GM23248 (cell line): ENCODE data around the gene PDSS1. TPM values are rescaled to one million over a fixed set of nuclear protein-coding genes. Genes with fewer than 3 reads are reported as not detected.

Experiments
- DNase-seq: peaks from one replicate; pipeline ENCODE4 v3.0.0-alpha.2; 2015
- H2AFZ ChIP-seq: fragments of 200-600 bp; sonication (generic); 2 replicates; pipeline ENCODE4 v1.6.1; 2016; ENCODE audit warnings: antibody characterized with exemption
- H3F3A ChIP-seq: fragments of 200-600 bp; sonication (generic); 2 replicates; pipeline ENCODE4 v1.6.1; 2016; ENCODE audit warnings: mild to moderate bottlenecking, antibody characterized with exemption, mixed run types; ENCODE audit not compliant: insufficient read depth
- H3K27ac ChIP-seq: fragments of 200-600 bp; sonication (generic); 2 replicates; pipeline ENCODE4 v1.5.1; 2016; ENCODE audit warnings: mild to moderate bottlenecking
- H3K27me3 ChIP-seq: fragments of 200-600 bp; sonication (generic); replicated peaks from 2 replicates; pipeline ENCODE4 v1.6.1; 2016; ENCODE audit warnings: mild to moderate bottlenecking; ENCODE audit not compliant: insufficient read depth
- H3K36me3 ChIP-seq: fragments of 200-600 bp; sonication (generic); 2 replicates; pipeline ENCODE4 v1.6.1; 2016; ENCODE audit warnings: low read depth, mild to moderate bottlenecking
- H3K4me1 ChIP-seq: fragments of 200-600 bp; sonication (generic); 2 replicates; pipeline ENCODE4 v1.6.1; 2016; ENCODE audit warnings: mild to moderate bottlenecking; ENCODE audit not compliant: insufficient read depth
- H3K4me2 ChIP-seq: fragments of 200-600 bp; sonication (generic); one replicate; pipeline ENCODE4 v1.6.1; 2016; ENCODE audit warnings: mild to moderate bottlenecking; ENCODE audit not compliant: unreplicated experiment
- H3K4me3 ChIP-seq: fragments of 200-600 bp; sonication (generic); 2 replicates; pipeline ENCODE4 v1.5.1; 2016; ENCODE audit warnings: mild to moderate bottlenecking
- H3K79me2 ChIP-seq: fragments of 200-600 bp; sonication (generic); 2 replicates; pipeline ENCODE4 v1.6.1; 2016; ENCODE audit warnings: mild to moderate bottlenecking; ENCODE audit not compliant: insufficient read depth
- H3K9ac ChIP-seq: fragments of 200-600 bp; sonication (generic); 2 replicates; pipeline ENCODE4 v1.6.1; 2016; ENCODE audit warnings: mild to moderate bottlenecking
- H3K9me2 ChIP-seq: fragments of 200-600 bp; sonication (generic); 2 replicates; pipeline ENCODE4 v1.6.1; 2016; ENCODE audit warnings: mixed run types, mild to moderate bottlenecking, moderate library complexity; ENCODE audit not compliant: insufficient read depth
- H3K9me3 ChIP-seq: fragments of 200-600 bp; sonication (generic); one replicate; pipeline ENCODE4 v1.6.1; 2017; ENCODE audit warnings: low read depth
- H4K20me1 ChIP-seq: fragments of 200-600 bp; sonication (generic); 2 replicates; pipeline ENCODE4 v1.6.0; 2016; ENCODE audit not compliant: insufficient read depth
- EZH2 ChIP-seq: fragments of 200-600 bp; sonication (generic); IDR thresholded peaks from 2 replicates; pipeline ENCODE4 v1.6.1; 2018; ENCODE audit warnings: antibody characterized with exemption, mild to moderate bottlenecking; ENCODE audit not compliant: insufficient read depth, poor library complexity, severe bottlenecking
- EZH2phosphoT487 ChIP-seq: fragments of 200-600 bp; sonication (generic); IDR thresholded peaks from 2 replicates; pipeline ENCODE4 v1.6.1; 2018; ENCODE audit warnings: antibody characterized with exemption, moderate library complexity, mild to moderate bottlenecking, low read depth; ENCODE audit not compliant: insufficient read depth
- WGBS, 2 experiments: methylation state at CpG; one replicate each; pipeline ENCODE4 v1.1.6; 2015 to 2017; ENCODE audit warnings: low lambda C conversion rate in 2 of 2, low coverage in 1 of 2; ENCODE audit errors: missing lambda C conversion rate in 2 of 2; 5-methylcytosine and 5-hydroxymethylcytosine counted together
- in situ Hi-C: fragments of 300-500 bp; cut with MboI; formaldehyde crosslinking; loops from 2 replicates; pipeline ENCODE4 v1.15.0; 2020
- polyA plus RNA-seq: library from polyadenylated mRNA; unstranded; fragments of >200 nt; fragmentation: Nextera tagmentation; extraction: Ambion mirVana; gene quantifications from 2 replicates; pipeline ENCODE4 v1.2.1, GENCODE V29; 2016
- total RNA-seq: library from RNA; depleted of rRNA; stranded (reverse); fragments of >200 nt; shearing (Covaris generic); gene quantifications from 2 replicates; pipeline ENCODE4 v1.2.3, GENCODE V29; 2014

The PDSS1 gene
- total and polyA plus RNA-seq, 2 experiments from 2014 or later: 5.1 to 7.2 TPM

DNA sequence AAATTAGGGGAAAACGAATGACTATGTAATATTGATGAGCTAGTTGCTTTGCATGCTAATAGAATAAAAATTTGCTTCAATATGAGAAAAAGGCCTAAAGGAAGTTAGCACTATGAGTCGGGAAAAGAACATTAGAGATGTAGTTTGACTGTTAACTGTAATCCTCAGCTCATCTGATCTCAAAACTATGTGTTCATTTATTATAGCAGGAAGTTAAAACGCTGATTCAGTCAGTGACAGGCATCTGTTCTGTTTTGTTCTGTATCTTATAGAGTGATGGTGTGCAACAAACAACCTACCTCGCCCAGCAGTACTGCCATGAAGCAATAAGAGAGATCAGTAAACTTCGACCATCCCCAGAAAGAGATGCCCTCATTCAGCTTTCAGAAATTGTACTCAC, 48.6 kb downstream of the PDSS1 start:
- DNase-seq: peak; percentile 7
- Histone ChIP-seq H3K36me3 (peaks cover 39% of the 10 kb centered on the region), H3K27ac (peak overlapping the region; percentile 16; the same call in 1 of the 2 replicates), H3K4me1 (peaks cover 23% of the 10 kb centered on the region), H3F3A (peaks cover 51% of the 10 kb centered on the region), H3K9ac (no peak overlapping the region), H3K79me2 (0 out of 2 replicates have a peak, but pooled peaks cover 8% of the 10 kb centered on the region), H4K20me1 (no peaks in the 10 kb centered on the region), H3K4me3 (no peak overlapping the region), H2AFZ (no peak overlapping the region), H3K4me2 (no peak overlapping the region), H3K9me3 (no peaks in the 10 kb centered on the region), H3K27me3 (no peaks in the 10 kb centered on the region), H3K9me2 (no peaks in the 10 kb centered on the region)
- WGBS, 2 experiments: 78 to 80% methylated on average over 5 of the region's 5 CpGs
- no peak for TF ChIP-seq EZH2phosphoT487
- in situ Hi-C loops: loop anchor here (10.0 kb wide), 1 partner anchor 109 kb away; no protein-coding TSS in a partner anchor

DNA sequence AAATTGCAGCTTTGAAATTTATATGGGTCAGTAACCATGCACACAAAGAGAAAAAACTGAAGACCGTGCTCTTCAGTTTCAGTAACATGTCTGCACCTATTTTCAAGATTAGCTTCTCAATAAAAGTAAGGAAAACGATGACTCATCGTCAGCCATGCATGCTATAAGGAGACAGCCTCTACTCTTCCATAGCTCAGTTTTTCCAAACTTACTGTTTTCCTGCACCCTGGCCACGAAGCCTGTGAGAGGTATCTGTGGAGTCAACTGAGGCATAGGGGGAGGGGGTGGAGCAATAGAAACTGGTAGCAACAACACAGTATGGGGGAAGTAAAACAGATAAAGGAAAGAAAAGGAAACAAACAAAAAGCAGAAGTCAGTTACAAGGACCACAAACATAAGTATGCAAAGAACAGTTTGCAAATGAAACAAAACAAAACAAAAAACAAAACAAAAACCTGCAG, 58.0 kb downstream of the PDSS1 start:
- Histone ChIP-seq H3K79me2 (peaks cover 29% of the 10 kb centered on the region), H3K27me3 (no peaks in the 10 kb centered on the region), H3K9me2 (no peaks in the 10 kb centered on the region), H3K27ac (no peak overlapping the region), H3K9me3 (no peaks in the 10 kb centered on the region), H2AFZ (no peak overlapping the region), H4K20me1 (no peaks in the 10 kb centered on the region), H3K36me3 (peaks cover 31% of the 10 kb centered on the region), H3K4me3 (no peak overlapping the region), H3K9ac (no peak overlapping the region), H3F3A (0 out of 2 replicates have a peak, but pooled peaks cover 8% of the 10 kb centered on the region), H3K4me2 (no peak overlapping the region), H3K4me1 (no peaks in the 10 kb centered on the region)
- peak; percentile 54 for DNase-seq
- TF ChIP-seq EZH2 (no peak), EZH2phosphoT487 (no peak)
- in situ Hi-C loops: no loop called here
- 93 to 95% methylated on average over 4 of the region's 4 CpGs for WGBS, 2 experiments

DNA sequence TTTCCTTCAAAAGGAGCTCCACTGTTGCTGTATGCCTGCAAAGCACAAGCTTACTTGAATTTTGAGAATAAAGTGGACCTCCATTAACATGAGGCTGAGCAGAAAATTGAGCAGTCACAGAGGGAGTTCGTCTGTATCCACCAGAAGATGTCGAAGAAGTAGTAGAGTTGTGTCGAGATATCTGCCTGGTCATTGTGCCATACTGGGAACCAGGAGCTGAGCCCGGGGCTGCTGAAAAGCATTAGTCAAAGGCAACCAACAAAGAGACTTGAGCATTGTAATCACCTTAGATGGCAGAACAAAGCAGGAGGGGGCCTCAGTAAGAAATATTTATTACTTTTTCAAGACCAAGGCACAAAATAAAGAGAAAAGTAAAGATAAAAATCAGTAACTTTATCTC, 61.5 kb downstream of the PDSS1 start:
- 95 to 99% methylated on average over 4 of the region's 4 CpGs for WGBS, 2 experiments
- H3K27me3 ChIP-seq: no peaks in the 10 kb centered on the region
- no peak overlapping the region for H3K4me3 ChIP-seq
- H3K9me3 ChIP-seq: no peaks in the 10 kb centered on the region
- H3K4me2 ChIP-seq: no peak overlapping the region
- no peaks in the 10 kb centered on the region for H3K4me1 ChIP-seq
- in situ Hi-C loops: no loop called here
- no peaks in the 10 kb centered on the region for H3K9me2 ChIP-seq
- no peak for TF ChIP-seq EZH2phosphoT487
- TF ChIP-seq EZH2: no peak
- H4K20me1 ChIP-seq: no peaks in the 10 kb centered on the region
- DNase-seq: no peak
- H2AFZ ChIP-seq: no peak overlapping the region
- peaks cover 53% of the 10 kb centered on the region for H3K79me2 ChIP-seq
- H3K27ac ChIP-seq: no peak overlapping the region
- no peaks in the 10 kb centered on the region for H3F3A ChIP-seq
- peaks cover 38% of the 10 kb centered on the region for H3K36me3 ChIP-seq
- H3K9ac ChIP-seq: no peak overlapping the region

DNA sequence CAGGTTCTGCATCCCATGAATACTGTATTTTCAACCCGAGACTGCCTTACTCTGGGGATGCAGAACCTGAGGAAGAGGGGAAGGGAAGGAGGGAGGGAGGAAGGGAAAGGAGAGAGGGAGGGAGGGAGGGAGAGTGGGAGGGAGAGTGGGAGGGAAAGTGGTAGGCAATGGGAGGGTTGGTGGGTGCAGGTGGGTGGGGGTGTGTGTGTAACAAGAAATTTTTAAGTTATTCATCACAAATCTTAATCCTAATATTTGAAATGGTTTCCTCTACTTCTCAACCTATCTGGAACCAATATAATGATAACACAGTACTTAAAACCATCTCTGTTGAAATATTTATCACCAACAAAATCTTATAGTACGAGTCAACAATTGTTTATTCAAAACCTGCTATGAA, 68.0 kb downstream of the PDSS1 start:
- no peaks in the 10 kb centered on the region for H4K20me1 ChIP-seq
- no peaks in the 10 kb centered on the region for H3K9me2 ChIP-seq
- H3K4me1 ChIP-seq: no peaks in the 10 kb centered on the region
- H3K27ac ChIP-seq: no peak overlapping the region
- no peak overlapping the region for H3K9ac ChIP-seq
- in situ Hi-C loops: no loop called here
- H2AFZ ChIP-seq: no peak overlapping the region
- H3K4me3 ChIP-seq: no peak overlapping the region
- no peaks in the 10 kb centered on the region for H3F3A ChIP-seq
- peaks cover 76% of the 10 kb centered on the region for H3K79me2 ChIP-seq
- H3K9me3 ChIP-seq: no peaks in the 10 kb centered on the region
- no peak overlapping the region for H3K4me2 ChIP-seq
- DNase-seq: peak; percentile 4
- 79 to 80% methylated on average over 2 of the region's 2 CpGs for WGBS, 2 experiments
- TF ChIP-seq EZH2phosphoT487: no peak
- TF ChIP-seq EZH2: no peak
- H3K27me3 ChIP-seq: no peaks in the 10 kb centered on the region
- H3K36me3 ChIP-seq: peaks cover 35% of the 10 kb centered on the region

DNA sequence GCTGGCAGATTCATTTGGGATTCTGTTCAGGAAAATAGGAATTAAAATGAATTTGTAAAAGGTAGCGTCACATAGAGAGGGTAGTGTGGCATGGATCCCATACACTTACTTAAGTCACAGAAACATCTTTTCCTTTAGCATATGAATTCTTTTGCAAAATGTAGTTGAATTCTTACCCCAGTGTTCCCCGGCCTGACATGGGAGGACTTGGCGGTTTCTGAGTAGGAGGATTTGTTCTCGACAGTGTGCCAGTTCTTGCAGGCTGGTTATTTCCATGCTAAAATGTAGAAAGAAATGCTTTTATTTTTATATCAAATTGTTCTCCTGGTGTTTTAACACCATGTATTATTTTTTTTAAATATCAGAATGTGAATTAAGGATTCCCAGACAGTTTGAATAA, 72.6 kb downstream of the PDSS1 start:
- no peaks in the 10 kb centered on the region for H3K9me2 ChIP-seq
- H3K4me1 ChIP-seq: peaks cover 10% of the 10 kb centered on the region; the same call in 1 of the 2 replicates
- in situ Hi-C loops: no loop called here
- H3K9me3 ChIP-seq: no peaks in the 10 kb centered on the region
- H3K27ac ChIP-seq: no peak overlapping the region
- no peak for DNase-seq
- no peak overlapping the region for H3K9ac ChIP-seq
- peaks cover 14% of the 10 kb centered on the region; the same call in 1 of the 2 replicates for H3K36me3 ChIP-seq
- no peak overlapping the region for H3K4me3 ChIP-seq
- 96 to 99% methylated on average over 4 of the region's 4 CpGs for WGBS, 2 experiments
- H3K79me2 ChIP-seq: peaks cover 97% of the 10 kb centered on the region
- H3F3A ChIP-seq: no peaks in the 10 kb centered on the region
- no peaks in the 10 kb centered on the region; the same call in 1 of the 2 replicates for H4K20me1 ChIP-seq
- H2AFZ ChIP-seq: no peak overlapping the region
- TF ChIP-seq EZH2phosphoT487: no peak
- no peak for TF ChIP-seq EZH2
- no peaks in the 10 kb centered on the region for H3K27me3 ChIP-seq
- no peak overlapping the region for H3K4me2 ChIP-seq
